Measurements from ENCODE around the gene IQCF6.
"Not testable (repeated sequence)": the region's sequence is repeated elsewhere in the genome, so short reads cannot be mapped to it uniquely, and the experiment has no call there.

Gene IQCF6

GRCh38 chr3:51779137-51779536 lies at the start of gene IQCF6:
IQCF6 (minus strand) TSS chr3:51779237; CDS start chr3:51779224, 13 bp downstream.
- DNase-seq (ENCODE audit: low read depth, low spot score) = no peak

- no peak for DNase-seq (ENCODE audit: low read depth, low spot score)
Measured at GRCh38 chr3:51828297-51828696, 49.3 kb upstream of the IQCF6 start.

GRCh38 chr3:51819709-51820406 lies 40.8 kb upstream of the IQCF6 start:
- DNase-seq (ENCODE audit: low read depth, low spot score) = no peak

GRCh38 chr3:51819151-51819550 lies 40.1 kb upstream of the IQCF6 start:
- no peak for DNase-seq (ENCODE audit: low read depth, low spot score)

- DNase-seq (ENCODE audit: low read depth, low spot score) = no peak
Measured at GRCh38 chr3:51817375-51817774, 38.3 kb upstream of the IQCF6 start.

- DNase-seq (ENCODE audit: low read depth, low spot score) = no peak
Measured at GRCh38 chr3:51816723-51817122, 37.7 kb upstream of the IQCF6 start.

- DNase-seq (ENCODE audit: low read depth, low spot score) = no peak
Measured at GRCh38 chr3:51815614-51816013, 36.6 kb upstream of the IQCF6 start.

- DNase-seq (ENCODE audit: low read depth, low spot score) = no peak
Measured at GRCh38 chr3:51814034-51814433, 35.0 kb upstream of the IQCF6 start.

GRCh38 chr3:51813539-51813938 lies 34.5 kb upstream of the IQCF6 start:
- DNase-seq (ENCODE audit: low read depth, low spot score) = no peak

- DNase-seq (ENCODE audit: low read depth, low spot score) = no peak
Measured at GRCh38 chr3:51808934-51809333, 29.9 kb upstream of the IQCF6 start.

- DNase-seq (ENCODE audit: low read depth, low spot score) = no peak
Measured at GRCh38 chr3:51802106-51802703, 23.2 kb upstream of the IQCF6 start.

GRCh38 chr3:51800750-51801125 lies 21.7 kb upstream of the IQCF6 start:
- no peak for DNase-seq (ENCODE audit: low read depth, low spot score)

GRCh38 chr3:51799879-51800749 lies 21.1 kb upstream of the IQCF6 start:
- DNase-seq (ENCODE audit: low read depth, low spot score) = peak; percentile 6

GRCh38 chr3:51798411-51798963 lies 19.4 kb upstream of the IQCF6 start:
- DNase-seq (ENCODE audit: low read depth, low spot score) = no peak

- no peak for DNase-seq (ENCODE audit: low read depth, low spot score)
Measured at GRCh38 chr3:51796854-51797253, 17.8 kb upstream of the IQCF6 start.

- DNase-seq (ENCODE audit: low read depth, low spot score) = no peak
Measured at GRCh38 chr3:51794206-51794605, 15.2 kb upstream of the IQCF6 start.

- no peak for DNase-seq (ENCODE audit: low read depth, low spot score)
Measured at GRCh38 chr3:51792206-51792605, 13.2 kb upstream of the IQCF6 start.

GRCh38 chr3:51789437-51789836 lies 10.4 kb upstream of the IQCF6 start:
- no peak for DNase-seq (ENCODE audit: low read depth, low spot score)

- DNase-seq (ENCODE audit: low read depth, low spot score) = not testable (repeated sequence)
Measured at GRCh38 chr3:51787576-51787975, 8.5 kb upstream of the IQCF6 start.

- no peak for DNase-seq (ENCODE audit: low read depth, low spot score)
Measured at GRCh38 chr3:51786267-51786666, 7.2 kb upstream of the IQCF6 start.

GRCh38 chr3:51778554-51778953 lies 483 bp downstream of the IQCF6 start:
- DNase-seq (ENCODE audit: low read depth, low spot score) = no peak

GRCh38 chr3:51777985-51778384 lies 1.1 kb downstream of the IQCF6 start:
- DNase-seq (ENCODE audit: low read depth, low spot score) = no peak

All from activated CD4-positive, CD25-positive, alpha-beta regulatory T cell treated with anti-CD3 and anti-CD28 coated beads, Interleukin-2, amount 50 U/mL, for 16 hours (primary cell).